Measurements from ENCODE around the gene ZSCAN30. TPM values are rescaled to one million over a fixed set of nuclear protein-coding genes. Genes with fewer than 3 reads are reported as not detected.

Gene ZSCAN30
- total RNA-seq (2022), result 15.9 and 17.0 TPM in 2 replicates
- Bru-seq, nascent RNA, result percentile 57 among the genes with signal in this experiment
- BruChase-seq, experiment 1, labeled RNA remaining after a 6-hour chase, result percentile 72 among the genes with signal in this experiment
- percentile 70 among the genes with signal in this experiment for BruChase-seq, experiment 2, labeled RNA remaining after a 2-hour chase
- long read RNA-seq, partial matches to known transcripts, result 0 of 2 reads
- long read RNA-seq, other reads (novel, unspliced or antisense), result 2 of 2 reads

- H3K9me3 Mint-ChIP-seq (ENCODE audit: low read depth, unreplicated experiment), result peaks cover 12% of the 10 kb centered on the region
- CTCF ChIA-PET, result interaction anchor here (0.6 kb wide), 3 partner anchors 201 to 896 kb away, joined by 3 to 6 read pairs (median 3); no protein-coding TSS in a partner anchor
- H3K4me3 Mint-ChIP-seq (ENCODE audit: low read depth, unreplicated experiment), result peak within 1 kb of the TSS; percentile 99
- peaks cover 32% of the 10 kb centered on the region for H3K36me3 Mint-ChIP-seq (ENCODE audit: insufficient read depth, unreplicated experiment)
- intact Hi-C loops (cut with micrococcal nuclease; ENCODE audit: unreplicated experiment), result loop anchor here (5.0 kb wide), 1 partner anchor 48 kb away; the partner anchor contains the start of gene ZNF397
- TF ChIP-seq CTCF (IDR thresholded peaks at IDR 0.05; ENCODE audit: unreplicated experiment), result no peak
- DNase-seq, result peak; percentile 96
- no peaks in the 10 kb centered on the region for H3K27me3 Mint-ChIP-seq (ENCODE audit: unreplicated experiment)
- H3K27ac Mint-ChIP-seq (ENCODE audit: unreplicated experiment), result peak within 1 kb of the TSS; percentile 99
- peaks cover 19% of the 10 kb centered on the region for H3K4me1 Mint-ChIP-seq (ENCODE audit: low read depth, unreplicated experiment)
- no TSS peak for BruUV-seq (replicated peaks)
These were observed at the start of gene ZSCAN30 for GRCh38 chr18:35290094-35290735. Gene ZSCAN30 (minus strand): TSS chr18:35290229. CDS start chr18:35264352, 25,877 bp downstream.

GRCh38 chr18:35337286-35337685, 47.3 kb upstream of the ZSCAN30 start:
- CTCF ChIA-PET, result no interaction called here
- intact Hi-C loops (cut with micrococcal nuclease; ENCODE audit: unreplicated experiment), result no loop called here
- Mint-ChIP-seq H3K36me3 (ENCODE audit: insufficient read depth, unreplicated experiment) (peaks cover 81% of the 10 kb centered on the region), H3K27ac (ENCODE audit: unreplicated experiment) (no peak overlapping the region), H3K27me3 (ENCODE audit: unreplicated experiment) (no peaks in the 10 kb centered on the region), H3K9me3 (ENCODE audit: low read depth, unreplicated experiment) (peaks cover 3% of the 10 kb centered on the region), H3K4me1 (ENCODE audit: low read depth, unreplicated experiment) (peaks cover 19% of the 10 kb centered on the region), H3K4me3 (ENCODE audit: low read depth, unreplicated experiment) (no peak overlapping the region)
- TF ChIP-seq CTCF (IDR thresholded peaks at IDR 0.05; ENCODE audit: unreplicated experiment), result no peak
- DNase-seq, result no peak
- no TSS peak for BruUV-seq (replicated peaks)

- intact Hi-C loops (cut with micrococcal nuclease; ENCODE audit: unreplicated experiment), result no loop called here
- BruUV-seq (replicated peaks), result no TSS peak
- TF ChIP-seq CTCF (IDR thresholded peaks at IDR 0.05; ENCODE audit: unreplicated experiment), result no peak
- CTCF ChIA-PET, result no interaction called here
- H3K4me3 Mint-ChIP-seq (ENCODE audit: low read depth, unreplicated experiment), result no peak overlapping the region
- no peak for DNase-seq
- H3K27me3 Mint-ChIP-seq (ENCODE audit: unreplicated experiment), result no peaks in the 10 kb centered on the region
- H3K27ac Mint-ChIP-seq (ENCODE audit: unreplicated experiment), result no peak overlapping the region
- H3K36me3 Mint-ChIP-seq (ENCODE audit: insufficient read depth, unreplicated experiment), result peaks cover 81% of the 10 kb centered on the region
- H3K4me1 Mint-ChIP-seq (ENCODE audit: low read depth, unreplicated experiment), result peaks cover 19% of the 10 kb centered on the region
- H3K9me3 Mint-ChIP-seq (ENCODE audit: low read depth, unreplicated experiment), result peaks cover 3% of the 10 kb centered on the region
These were observed 45.8 kb upstream of the ZSCAN30 start for GRCh38 chr18:35335866-35336265.

- DNase-seq, result no peak
- CTCF ChIA-PET, result interaction anchor here (0.6 kb wide), 1 partner anchor 329 kb away, joined by 4 read pairs; no protein-coding TSS in a partner anchor
- BruUV-seq (replicated peaks), result no TSS peak
- Mint-ChIP-seq H3K27ac (ENCODE audit: unreplicated experiment) (peak overlapping the region; percentile 45), H3K27me3 (ENCODE audit: unreplicated experiment) (no peaks in the 10 kb centered on the region), H3K4me3 (ENCODE audit: low read depth, unreplicated experiment) (no peak overlapping the region), H3K9me3 (ENCODE audit: low read depth, unreplicated experiment) (peaks cover 3% of the 10 kb centered on the region), H3K36me3 (ENCODE audit: insufficient read depth, unreplicated experiment) (peaks cover 75% of the 10 kb centered on the region), H3K4me1 (ENCODE audit: low read depth, unreplicated experiment) (peaks cover 19% of the 10 kb centered on the region)
- TF ChIP-seq CTCF (IDR thresholded peaks at IDR 0.05; ENCODE audit: unreplicated experiment), result no peak
- intact Hi-C loops (cut with micrococcal nuclease; ENCODE audit: unreplicated experiment), result no loop called here
These were observed 44.8 kb upstream of the ZSCAN30 start for GRCh38 chr18:35334821-35335220.
